Activated CD4-positive, CD25-positive, alpha-beta regulatory T cell treated with anti-CD3 and anti-CD28 coated beads, Interleukin-2, amount 50 U/mL, for 16 hours (primary cell): ENCODE results near the gene MTPN.

ENCODE experiments used
- DNase-seq: peaks from one replicate; pipeline ENCODE4 v3.0.0-alpha.2; 2020; ENCODE audit warnings: low read depth, low spot score

The MTPN gene

GRCh38 chr7:135925210-135925609 is 51.9 kb downstream of the MTPN start:
- DNase-seq, result no peak

- no peak for DNase-seq
These were observed 52.9 kb downstream of the MTPN start for GRCh38 chr7:135924302-135924701.

GRCh38 chr7:135922263-135922662 is 54.9 kb downstream of the MTPN start:
- DNase-seq, result no peak

GRCh38 chr7:135920478-135920877 is 56.7 kb downstream of the MTPN start:
- no peak for DNase-seq

- no peak for DNase-seq
These were observed 57.9 kb downstream of the MTPN start for GRCh38 chr7:135919071-135919841.

- no peak for DNase-seq
These were observed 59.0 kb downstream of the MTPN start for GRCh38 chr7:135918134-135918533.

- DNase-seq, result no peak
These were observed 59.4 kb downstream of the MTPN start for GRCh38 chr7:135917721-135918120.

- DNase-seq, result no peak
These were observed 62.8 kb downstream of the MTPN start for GRCh38 chr7:135914346-135914745.

- DNase-seq, result no peak
These were observed 63.8 kb downstream of the MTPN start for GRCh38 chr7:135913404-135913803.

GRCh38 chr7:135911099-135911498 is 66.1 kb downstream of the MTPN start:
- DNase-seq, result no peak

- no peak for DNase-seq
These were observed 66.6 kb downstream of the MTPN start for GRCh38 chr7:135910393-135911036.

GRCh38 chr7:135905858-135906257 is 71.3 kb downstream of the MTPN start:
- no peak for DNase-seq

- DNase-seq, result no peak
These were observed 71.8 kb downstream of the MTPN start for GRCh38 chr7:135905355-135905754.

- DNase-seq, result no peak
These were observed 72.9 kb downstream of the MTPN start for GRCh38 chr7:135904282-135904681.

GRCh38 chr7:135901585-135902540 is 75.3 kb downstream of the MTPN start:
- DNase-seq, result no peak

GRCh38 chr7:135900065-135900546 is 77.1 kb downstream of the MTPN start:
- DNase-seq, result no peak

GRCh38 chr7:135899458-135900064 is 77.6 kb downstream of the MTPN start:
- DNase-seq, result no peak

- DNase-seq, result no peak
These were observed 78.9 kb downstream of the MTPN start for GRCh38 chr7:135898226-135898625.

- DNase-seq, result no peak
These were observed 82.3 kb downstream of the MTPN start for GRCh38 chr7:135894816-135895215.

- DNase-seq, result no peak
These were observed 87.3 kb downstream of the MTPN start for GRCh38 chr7:135889823-135890222.

GRCh38 chr7:135888740-135889139 is 88.4 kb downstream of the MTPN start:
- no peak for DNase-seq
